ENCODE measurements around the gene ITPKB.
"Not testable (repeated sequence)": the region's sequence is repeated elsewhere in the genome, so short reads cannot be mapped to it uniquely, and the experiment has no call there.

ITPKB gene

DNA sequence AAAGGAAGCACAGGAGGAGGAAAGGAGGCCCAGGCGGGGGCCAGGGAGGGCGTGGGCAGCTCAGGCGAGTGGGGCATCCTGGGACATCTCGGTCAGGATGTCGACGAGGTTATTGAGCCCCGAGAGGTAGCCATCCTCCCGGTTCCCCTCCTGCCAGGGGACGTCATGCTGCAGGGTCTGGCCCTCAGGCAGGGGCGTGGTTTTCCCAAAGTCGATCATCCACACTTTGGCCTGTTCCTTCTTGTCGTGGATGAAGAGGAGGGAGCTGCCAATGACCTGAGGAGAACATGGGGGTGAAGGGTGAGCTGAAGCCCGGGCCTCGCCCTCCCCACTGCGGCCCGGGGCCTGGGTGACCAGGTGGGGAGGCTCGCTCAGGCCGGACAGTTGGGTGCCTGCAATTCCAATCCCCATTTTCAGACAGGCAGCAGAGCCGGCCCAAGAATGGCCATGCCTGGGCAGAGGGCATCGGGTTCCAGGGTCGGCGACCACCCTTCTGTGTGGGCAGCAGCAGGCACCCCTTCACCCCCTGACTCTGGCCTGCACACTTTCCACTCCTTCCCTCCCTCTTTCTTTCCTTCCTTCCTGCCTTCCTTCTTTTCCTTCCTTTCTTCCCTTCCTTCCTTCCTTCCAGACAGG lies 104.4 kb downstream of the ITPKB start:
- DNase-seq = no peak

DNA sequence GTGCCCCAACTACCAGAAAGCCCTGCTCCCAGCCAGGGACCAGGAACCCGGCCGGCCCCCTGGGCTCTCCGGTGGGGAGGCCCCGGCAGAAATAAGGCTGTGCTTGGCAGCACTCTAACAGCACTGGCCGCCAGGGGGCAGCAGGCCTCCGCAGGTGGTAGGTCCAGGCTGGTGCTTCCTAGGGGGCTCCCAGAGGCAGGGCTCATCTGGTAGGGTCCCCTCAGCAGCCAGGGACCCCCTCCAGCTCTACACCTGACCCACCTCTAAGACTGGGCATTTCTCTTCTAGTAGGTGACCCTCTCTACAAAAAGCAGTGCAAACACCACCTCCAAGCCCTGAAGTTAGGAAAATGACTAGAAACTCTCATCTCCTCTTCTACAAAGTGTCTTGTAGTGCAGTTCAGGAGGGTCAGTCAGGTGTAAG lies 104.9 kb downstream of the ITPKB start:
- peak; percentile 59 for DNase-seq

DNA sequence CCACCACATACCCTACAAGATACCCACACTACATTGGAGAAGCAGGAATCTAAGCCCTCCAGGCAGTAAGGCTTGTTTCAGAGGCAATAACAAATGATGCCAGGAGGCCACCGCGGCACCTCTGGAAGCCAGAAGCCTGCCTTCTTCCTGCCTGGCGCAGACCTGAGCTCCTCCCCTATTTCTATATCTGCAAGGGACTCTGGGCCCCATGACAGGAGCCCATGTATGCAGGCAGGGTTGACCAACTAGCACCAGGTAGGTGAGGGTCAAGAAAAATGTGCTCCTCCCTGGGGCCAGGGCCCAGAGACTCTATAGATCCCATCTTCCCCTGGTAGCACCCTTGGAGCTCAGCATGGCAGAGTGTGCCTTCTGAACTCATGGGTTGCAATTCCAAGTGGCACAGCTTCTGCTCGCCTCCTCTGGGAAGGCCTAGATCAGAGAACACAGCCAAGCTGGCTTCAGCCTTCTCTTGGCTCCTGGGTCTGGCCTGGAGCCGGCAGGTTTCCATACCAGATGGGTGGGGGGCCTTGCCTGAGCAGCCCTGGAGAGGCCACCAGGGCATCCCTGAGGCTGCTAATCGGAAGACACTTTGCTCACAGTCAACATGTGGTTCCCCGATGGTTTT lies 105.4 kb downstream of the ITPKB start:
- no peak for DNase-seq

DNA sequence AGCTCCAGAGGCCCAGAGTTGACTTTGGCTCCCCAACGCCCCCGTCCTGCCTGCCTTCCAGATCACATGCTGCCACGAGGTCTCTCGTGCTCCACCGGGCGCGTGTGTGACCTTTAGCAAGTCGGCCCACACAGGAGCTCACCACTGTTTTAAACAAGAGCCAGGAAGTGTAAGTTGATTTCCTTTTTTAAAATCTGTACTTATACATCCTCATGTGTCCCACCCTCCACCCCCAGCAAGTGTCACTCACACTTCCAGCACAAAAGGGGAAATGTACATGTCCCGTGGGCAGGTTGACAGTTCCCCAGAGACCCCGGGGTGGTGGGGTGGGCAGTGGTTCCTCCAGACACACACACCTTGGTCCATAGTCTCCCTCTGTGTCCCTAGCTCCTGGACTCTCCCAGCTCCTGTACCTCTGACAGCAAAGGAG lies 106.1 kb downstream of the ITPKB start:
- no peak for DNase-seq

DNA sequence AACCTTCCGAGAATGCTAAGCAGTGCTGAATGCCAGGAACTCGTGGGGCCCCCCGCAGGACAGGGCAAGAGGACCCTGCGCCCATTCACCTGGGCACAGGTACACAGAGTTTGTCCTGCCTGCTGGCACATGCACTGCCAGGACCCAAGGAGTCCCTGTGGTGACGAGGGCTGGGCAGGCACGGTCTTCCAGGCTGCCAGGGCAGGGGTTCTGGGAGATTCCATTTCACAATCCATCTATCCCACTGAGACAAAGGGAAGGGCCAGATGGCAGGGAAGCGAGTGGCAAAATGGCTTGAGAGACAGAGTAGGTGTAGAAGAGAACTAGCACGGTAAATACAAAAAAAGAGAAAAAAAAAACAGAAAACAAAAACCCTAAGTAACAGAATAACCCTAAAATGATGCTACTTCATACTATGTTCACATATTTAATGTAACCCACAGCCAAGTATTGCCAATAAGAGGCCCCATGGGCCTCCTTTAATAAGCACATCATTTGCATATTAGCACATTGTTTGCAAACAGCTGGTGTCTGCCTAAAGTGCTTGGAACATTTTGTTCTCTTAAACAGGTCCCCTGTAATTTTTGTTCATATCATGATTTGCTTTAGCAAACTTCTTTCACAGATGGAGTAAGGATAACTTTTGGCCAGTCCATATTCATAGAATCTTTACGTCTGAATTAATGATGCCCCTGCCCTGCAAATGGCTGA lies 106.8 kb downstream of the ITPKB start:
- DNase-seq = no peak

DNA sequence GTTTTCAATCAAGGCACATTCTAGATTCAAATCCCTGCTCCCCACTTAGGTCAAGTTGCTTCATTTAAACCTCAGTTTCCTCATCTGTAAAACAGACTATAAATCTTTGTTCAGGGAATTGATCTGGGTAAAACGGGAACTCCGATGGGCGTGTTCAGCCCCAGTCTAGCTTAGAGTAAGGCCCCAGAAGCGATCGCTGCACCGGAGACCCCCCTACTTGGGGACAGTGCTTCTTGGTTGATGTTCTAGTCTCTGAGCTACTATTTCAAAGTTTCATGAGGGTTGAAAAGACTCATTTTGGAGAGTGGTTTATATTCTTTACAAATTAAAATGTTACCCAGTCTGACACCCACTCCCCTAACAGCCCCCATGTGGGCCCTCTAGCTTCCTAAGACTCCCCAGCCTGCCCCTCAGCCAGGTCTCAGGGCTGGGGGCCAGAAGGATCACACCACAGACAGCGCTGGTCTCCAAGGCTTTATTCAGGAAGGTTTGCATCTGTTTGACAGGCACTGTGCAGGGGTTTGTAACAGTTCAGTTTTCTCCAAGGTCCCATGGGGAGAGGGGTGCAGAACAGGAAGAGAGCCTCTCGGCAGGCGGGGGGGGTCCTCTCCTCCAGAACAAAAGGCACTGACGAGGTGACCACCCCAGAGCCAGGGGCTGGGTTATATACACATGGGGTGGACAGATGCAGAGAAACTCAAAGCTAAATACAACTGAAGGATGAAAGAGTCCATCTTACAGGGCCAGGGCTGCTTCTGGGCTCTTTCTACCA lies 107.7 kb downstream of the ITPKB start:
- DNase-seq = no peak

DNA sequence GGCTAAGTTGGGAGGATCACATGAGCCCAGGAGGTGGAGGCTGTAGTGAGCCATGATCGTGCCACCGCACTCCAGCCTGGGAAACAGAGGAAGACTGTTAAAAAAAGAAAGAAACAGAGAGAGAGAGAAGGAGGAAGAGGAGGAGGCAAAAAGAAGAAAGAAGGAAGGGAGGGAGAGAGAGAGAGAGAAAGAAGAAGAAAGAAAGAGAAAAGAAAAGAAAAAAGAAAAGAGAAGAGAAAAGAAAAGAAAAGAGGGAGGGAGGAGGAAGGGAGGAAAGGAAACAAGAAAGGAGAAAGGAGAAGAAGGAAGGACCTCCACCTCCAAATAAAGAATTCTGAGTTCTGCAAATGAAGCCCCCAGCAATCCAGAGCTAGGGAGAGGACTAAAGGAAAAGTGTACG lies 108.5 kb downstream of the ITPKB start:
- DNase-seq = no peak

DNA sequence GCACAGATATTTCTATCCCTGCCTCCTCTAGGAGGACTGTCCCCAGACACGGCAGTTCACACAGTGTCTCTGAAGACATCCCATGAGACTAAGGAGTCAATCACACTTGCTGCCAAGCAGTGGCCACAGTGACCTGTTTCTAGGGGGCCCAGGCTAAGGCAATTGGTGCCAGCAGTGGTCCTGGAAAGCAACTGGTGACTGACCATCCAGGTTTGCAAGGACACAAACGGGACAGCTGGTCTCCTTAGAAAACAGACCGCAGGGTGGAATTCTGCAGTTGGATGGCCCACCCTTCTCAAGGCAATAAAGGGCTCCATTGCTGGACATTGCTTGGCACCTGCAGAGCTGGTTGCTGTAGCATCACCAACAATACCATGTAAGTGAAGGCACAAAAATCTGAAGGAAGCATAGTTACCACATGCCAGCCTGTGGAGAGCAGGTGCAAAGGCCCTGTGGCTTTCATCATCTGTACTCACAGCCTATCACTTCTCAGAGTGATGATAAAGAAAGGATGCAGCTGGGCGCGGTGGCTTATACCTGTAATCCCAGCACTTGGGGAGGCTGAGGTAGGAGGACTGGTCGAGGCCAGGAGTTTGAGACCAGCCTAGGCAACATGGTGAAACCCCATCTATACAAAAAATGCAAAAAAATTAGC lies 109.1 kb downstream of the ITPKB start:
- DNase-seq = no peak

DNA sequence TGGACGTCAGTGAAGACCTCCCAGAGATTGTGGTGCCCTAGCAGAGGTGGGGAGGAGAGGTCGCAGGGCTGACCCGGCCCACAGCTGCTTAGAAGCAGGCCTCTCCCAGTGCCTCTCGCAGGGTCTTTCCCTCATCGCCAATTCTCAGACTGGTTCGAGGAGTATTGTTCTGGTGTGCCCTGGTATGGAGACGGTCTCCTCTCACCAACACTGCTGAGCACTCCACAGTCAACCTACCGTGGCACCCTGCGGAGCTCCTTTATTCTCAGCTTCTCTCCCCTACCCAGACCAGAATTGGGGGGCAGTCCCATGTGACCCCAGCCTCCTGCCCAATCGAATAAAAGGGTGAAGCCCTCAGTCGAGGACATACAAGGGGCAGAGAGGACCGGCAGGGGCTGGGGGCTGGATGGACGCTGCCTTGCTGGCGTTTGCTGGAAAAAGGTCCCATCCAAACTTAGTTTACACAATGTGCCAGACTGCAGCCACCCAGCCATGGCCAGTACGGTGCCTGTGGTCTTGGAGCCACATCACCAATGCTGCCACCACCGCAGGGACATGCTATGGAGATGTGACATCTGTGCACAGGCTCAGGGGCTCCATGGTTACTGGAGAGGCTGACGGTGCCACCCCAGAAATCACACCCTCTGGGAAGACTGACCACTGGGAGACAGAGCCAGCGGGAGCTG lies 109.7 kb downstream of the ITPKB start:
- DNase-seq = no peak

DNA sequence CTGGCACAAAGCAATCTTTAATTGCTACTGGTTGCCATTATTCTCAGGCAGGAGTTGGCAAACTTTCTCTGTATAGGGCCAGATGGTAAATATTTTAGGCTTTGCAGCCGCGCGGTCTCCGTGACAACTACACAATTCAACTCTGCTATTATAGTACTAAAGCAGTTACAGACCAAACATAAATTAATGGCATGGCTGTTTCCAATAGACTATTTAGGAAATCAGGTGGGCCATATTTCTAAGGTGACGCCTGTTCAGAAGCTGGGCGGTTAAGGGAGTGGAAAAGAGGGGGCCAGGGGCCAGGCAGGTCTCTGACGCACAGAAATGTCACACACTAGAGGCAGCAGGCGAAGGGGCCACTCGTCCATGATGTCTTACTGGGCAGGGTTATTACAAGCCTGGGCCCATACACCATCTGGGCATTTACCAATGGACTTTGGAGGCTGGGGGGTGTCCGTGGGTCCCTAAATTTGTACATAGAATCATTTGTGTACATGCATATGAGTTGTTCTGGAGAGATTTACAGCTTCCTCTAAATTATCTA lies 110.4 kb downstream of the ITPKB start:
- DNase-seq = no peak

DNA sequence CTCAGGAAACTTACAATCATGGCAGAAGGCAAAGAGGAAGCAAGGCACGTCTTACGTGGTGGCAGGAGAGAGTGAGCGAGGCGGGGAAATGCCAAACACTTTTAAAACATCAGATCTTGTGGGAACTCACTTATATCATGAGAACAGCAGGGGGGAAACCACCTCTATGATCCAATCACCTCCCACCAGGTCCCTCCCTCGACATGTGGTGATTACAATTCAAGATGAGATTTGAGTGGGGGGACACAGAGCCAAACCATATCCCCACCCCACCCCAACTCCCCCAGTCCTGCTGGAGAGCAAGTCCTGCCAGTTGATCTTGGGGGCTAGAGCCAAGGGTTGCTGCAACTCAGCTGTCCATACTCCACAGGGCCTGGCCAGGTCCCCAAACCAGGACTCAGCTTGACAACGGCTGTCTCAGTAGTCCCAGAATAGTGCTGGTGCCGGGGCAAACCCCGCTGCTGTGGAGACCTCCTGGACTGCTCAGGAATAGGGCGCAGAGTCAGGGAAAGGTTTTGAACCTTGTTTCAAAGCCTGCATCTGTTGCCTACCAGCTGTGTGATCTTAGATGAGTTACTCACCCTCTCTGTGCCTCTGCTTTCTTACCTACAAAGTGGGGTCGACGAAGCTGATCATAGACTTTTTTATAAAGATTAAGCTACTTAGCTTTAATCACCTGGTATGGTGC lies 111.0 kb downstream of the ITPKB start:
- no peak for DNase-seq

DNA sequence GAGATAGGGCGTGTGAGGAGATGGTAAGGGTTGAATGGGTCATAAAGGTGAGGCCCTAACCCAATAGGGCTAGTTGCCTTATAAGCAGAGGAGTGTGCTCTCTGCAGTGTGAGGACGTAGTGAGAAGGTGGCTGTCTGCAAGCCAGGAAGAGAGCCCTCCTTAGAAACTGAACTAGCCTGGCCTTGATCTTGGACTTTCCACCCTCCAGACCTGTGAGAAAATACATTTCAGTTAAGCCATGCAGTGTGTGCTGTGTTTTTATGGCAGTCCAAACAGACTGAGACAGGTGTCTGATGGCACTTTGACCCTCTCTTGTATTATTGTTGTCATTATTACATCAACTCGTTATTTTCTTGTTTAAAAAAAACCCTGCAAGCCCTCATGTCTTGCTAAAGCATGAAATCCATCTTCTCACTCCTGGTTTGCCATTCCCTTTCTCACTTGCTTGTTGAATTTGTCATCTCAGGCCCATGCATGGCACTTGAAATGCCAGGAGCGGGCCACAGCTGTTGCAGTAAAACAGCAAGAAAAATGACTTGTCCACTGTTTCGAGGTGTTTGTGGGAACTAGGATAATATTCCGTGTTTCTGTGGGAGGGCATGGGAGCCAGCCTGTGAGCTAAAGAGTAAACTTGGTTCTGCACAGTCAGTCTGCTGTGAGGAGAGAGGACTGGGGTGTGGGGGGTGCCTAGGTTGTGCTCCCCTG lies 111.9 kb downstream of the ITPKB start:
- no peak for DNase-seq

DNA sequence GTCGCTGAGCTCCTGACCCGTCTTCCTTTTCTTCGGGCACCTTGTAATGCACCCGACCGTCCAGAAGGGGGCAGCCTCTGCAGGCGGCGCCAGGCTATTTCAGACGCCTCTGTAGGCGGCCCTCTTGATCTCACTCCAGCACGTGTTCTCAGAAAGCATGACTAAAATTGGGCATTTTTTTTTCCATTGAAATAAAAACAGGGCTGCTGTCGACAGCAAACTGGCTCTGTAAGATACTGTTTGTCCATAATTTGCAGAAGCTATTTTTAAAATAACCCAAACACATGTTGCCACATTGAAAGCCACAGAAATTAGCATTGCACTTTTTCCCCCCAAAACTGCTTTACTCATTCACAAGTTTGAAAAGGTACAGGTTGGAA lies 112.5 kb downstream of the ITPKB start:
- no peak for DNase-seq

DNA sequence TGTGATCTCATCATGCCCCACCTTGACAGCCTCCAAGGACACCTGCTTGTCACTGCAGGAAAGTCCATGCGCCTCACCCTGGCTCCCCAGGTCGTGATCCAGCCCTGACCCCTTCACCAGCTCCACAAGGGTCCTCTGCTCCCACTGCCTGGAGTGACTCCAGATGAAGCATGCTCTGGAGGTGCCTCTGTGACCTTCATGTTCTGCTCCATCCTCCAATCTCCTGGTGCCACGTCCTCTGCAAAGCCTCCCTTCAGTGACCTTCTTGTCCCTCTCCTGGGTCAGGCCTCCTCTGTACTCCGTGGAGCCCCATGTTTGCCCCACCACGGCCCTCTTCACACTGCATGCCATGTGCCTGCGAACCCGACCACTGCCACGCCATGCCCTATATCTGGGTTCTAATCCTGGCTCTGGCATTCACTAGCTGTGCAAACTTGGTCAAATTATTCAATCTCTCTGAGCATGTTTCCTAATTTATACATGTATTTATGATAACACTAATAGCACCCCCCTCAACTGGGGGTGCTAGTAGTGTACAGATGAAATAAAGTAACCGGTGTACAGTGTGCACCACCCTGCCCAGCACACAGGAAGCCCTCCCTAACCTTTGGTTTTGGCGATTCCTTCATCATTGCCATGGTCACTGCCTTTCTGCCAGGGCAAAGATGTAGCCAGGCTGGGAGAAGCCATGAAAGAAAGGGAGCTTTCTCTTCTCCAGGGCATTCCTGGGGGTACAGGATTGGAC lies 113.1 kb downstream of the ITPKB start:
- no peak for DNase-seq

DNA sequence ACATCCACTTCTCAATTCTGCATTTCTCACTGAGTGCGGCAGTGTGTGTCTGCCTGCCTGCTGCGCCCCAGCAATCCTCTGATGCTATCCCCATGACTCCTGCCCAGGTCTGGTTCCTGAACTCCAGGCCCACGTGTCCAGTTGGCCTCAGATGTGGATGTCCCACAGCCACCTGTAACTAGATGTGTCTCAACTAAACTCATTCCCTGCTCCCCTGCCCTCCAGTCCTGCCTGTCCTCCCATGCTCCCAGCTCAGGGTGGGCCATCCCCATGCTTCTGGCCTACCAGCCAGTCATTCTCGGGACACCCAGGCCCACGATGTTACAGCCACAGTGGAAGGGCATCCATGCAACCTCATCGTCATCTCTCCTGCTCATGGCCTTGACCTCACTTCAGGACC lies 113.8 kb downstream of the ITPKB start:
- DNase-seq = no peak

DNA sequence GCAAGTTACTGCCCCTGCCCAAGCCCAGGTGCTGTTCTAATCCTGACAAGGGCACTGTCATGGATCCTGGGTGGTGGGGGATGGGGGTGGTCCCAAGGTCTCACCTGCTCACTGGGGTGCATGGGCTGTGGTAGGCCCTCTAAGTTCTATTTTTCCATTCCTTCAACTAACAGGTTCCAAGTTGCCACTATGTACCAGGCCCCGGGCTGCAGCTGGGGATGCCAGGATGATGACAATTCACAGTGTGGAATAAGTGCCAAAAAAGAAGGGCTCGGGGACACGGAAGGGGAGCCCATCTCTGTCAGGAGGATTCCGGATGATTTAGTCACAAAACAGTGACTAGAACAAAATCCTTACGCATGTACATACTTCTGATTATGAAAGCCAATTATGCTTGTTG lies 114.6 kb downstream of the ITPKB start:
- no peak for DNase-seq

DNA sequence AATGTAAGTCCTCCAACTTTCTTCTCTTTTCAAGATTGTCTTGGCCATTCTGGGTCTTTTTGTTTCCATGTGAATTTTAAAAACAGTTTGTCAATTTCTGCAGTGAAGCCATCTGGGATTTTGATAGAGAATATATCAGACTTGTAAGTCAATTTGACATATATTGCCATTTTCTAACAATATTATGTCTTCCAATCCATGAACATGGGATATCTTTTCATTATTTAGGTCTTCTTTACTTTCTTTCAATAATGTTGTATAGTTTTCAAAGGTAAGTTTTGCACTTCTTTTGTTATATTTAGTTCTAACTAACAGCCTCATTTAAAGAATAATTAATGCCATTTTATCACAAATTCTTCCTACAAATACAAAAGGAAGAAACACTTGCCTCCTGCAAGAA lies 117.1 kb downstream of the ITPKB start:
- no peak for DNase-seq

DNA sequence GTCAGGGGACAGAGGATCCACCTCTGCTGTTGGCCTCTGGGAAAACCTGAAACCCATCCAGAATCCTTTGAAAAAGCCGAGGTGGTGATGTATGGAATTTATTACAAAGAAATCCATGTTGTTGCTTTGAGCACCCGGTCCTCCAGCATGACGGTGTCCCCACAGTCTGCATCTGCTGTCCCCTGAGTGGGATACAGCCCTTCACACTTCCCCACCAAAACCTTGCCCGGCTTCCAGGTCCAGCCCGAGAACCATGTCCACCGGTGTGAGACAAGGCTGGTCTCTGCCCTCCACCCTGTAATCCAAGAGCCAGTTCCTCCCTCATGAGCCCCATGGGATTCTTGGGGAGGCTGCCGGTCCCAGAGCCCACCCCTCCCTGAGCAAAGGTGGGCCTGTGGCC lies 120.1 kb downstream of the ITPKB start:
- no peak for DNase-seq

DNA sequence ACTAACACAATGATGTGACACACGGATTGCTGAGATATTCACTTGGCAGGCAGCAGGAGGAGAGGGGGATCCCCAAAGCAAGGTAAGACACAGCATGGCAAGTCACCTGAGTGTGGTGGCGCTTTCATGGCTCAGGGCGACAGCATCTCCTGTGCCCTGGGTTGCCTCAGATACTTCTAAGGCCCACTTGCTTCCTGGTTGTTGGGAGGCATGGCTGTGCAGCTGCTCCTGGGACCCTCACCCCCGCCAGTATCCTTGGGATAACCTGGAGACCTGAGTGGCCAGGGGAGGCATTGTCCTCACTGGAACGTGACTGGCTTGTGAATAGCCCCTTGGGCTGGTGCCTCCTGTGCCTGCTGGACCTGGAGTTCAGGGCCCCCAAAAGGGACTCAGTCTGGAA lies 120.7 kb downstream of the ITPKB start:
- DNase-seq = no peak

DNA sequence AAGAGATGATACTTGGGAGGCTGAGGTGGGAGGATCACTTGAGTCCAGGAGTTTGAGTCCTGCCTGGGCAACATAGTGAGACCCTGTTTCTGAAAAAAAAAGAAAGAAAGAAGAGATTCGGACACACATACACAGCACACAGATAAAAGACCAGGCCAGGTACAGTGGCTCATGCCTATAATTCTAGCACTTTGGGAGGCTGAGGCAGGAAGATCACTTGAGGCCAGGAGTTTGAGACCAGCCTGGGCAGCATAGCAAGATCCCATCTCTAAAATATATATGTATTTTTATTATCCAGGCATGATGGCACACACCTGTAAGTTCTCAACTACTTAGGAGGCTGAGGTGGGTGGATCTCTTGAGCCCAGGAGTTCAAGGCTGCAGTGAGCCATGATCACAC lies 121.4 kb downstream of the ITPKB start:
- not testable (repeated sequence) for DNase-seq

All from NCI-H2107 (cell line).